Measurements from ENCODE around the gene HSPH1. TPM values are rescaled to one million over a fixed set of nuclear protein-coding genes. Genes with fewer than 3 reads are reported as not detected.
A peak's percentile ranks its signal among the peaks of the same experiment; 100 is the strongest.

HSPH1 gene
- total RNA-seq, 6 donors from 2014 or later = 32.5 to 93.1 (median 53.2) TPM

- 85 to 87% methylated on average over 3 of the region's 3 CpGs for WGBS, 2 donors
- no peak for DNase-seq
- H3K27ac ChIP-seq = no peak overlapping the region
- TF ChIP-seq POLR2A (IDR thresholded peaks at IDR 0.05) (no peak), POLR2AphosphoS5 (IDR thresholded peaks at IDR 0.05) (no peak), EP300 (IDR thresholded peaks at IDR 0.05) (no peak), CTCF (IDR thresholded peaks at IDR 0.05) (no peak)
- no peak overlapping the region for H3K4me3 ChIP-seq
- ATAC-seq (ENCODE audit: low FRiP score in 2 of 2) = no peak
- no peaks in the 10 kb centered on the region for H3K27me3 ChIP-seq
- H3K9me3 ChIP-seq = no peaks in the 10 kb centered on the region
- peaks cover 0 to 10% (median 4%) of the 10 kb centered on the region in 4 donors for H3K4me1 ChIP-seq
- peaks cover 21 to 86% (median 55%) of the 10 kb centered on the region in 4 donors for H3K36me3 ChIP-seq
Observed at GRCh38 chr13:31151837-31152236, 9.9 kb downstream of the HSPH1 start.

- peak; percentile 29 to 68 for ATAC-seq (ENCODE audit: low FRiP score in 2 of 2)
- no peak for DNase-seq
- Histone ChIP-seq H3K36me3 (peaks cover 26 to 98% (median 66%) of the 10 kb centered on the region in 4 donors), H3K27ac (no peak overlapping the region), H3K9me3 (no peaks in the 10 kb centered on the region), H3K27me3 (no peaks in the 10 kb centered on the region), H3K4me1 (peaks cover 0 to 10% (median 4%) of the 10 kb centered on the region in 4 donors), H3K4me3 (no peak overlapping the region)
- 77 to 85% methylated on average over 4 of the region's 4 CpGs for WGBS, 2 donors
- peak in 1 of 4 donors; percentile 66 for TF ChIP-seq EP300 (IDR thresholded peaks at IDR 0.05)
- no peak for TF ChIP-seq CTCF (IDR thresholded peaks at IDR 0.05)
- peak in 1 of 2 donors; percentile 17 for TF ChIP-seq POLR2AphosphoS5 (IDR thresholded peaks at IDR 0.05)
Observed at GRCh38 chr13:31150315-31150985, 11.3 kb downstream of the HSPH1 start.

- TF ChIP-seq POLR2A (IDR thresholded peaks at IDR 0.05) (no peak), POLR2AphosphoS5 (IDR thresholded peaks at IDR 0.05) (no peak), EP300 (IDR thresholded peaks at IDR 0.05) (no peak), CTCF (IDR thresholded peaks at IDR 0.05) (no peak)
- peaks cover 26 to 98% (median 69%) of the 10 kb centered on the region in 4 donors for H3K36me3 ChIP-seq
- H3K4me3 ChIP-seq = no peak overlapping the region
- ATAC-seq (ENCODE audit: low FRiP score in 2 of 2) (no peak), DNase-seq (no peak)
- WGBS, 2 donors = 74 to 85% methylated on average over 2 of the region's 2 CpGs
- H3K4me1 ChIP-seq = peaks cover 0 to 10% (median 4%) of the 10 kb centered on the region in 4 donors
- no peaks in the 10 kb centered on the region for H3K27me3 ChIP-seq
- H3K27ac ChIP-seq = no peak overlapping the region
- no peaks in the 10 kb centered on the region for H3K9me3 ChIP-seq
Observed at GRCh38 chr13:31149604-31150003, 12.1 kb downstream of the HSPH1 start.

- Histone ChIP-seq H3K4me1 (peaks cover 0 to 10% (median 2%) of the 10 kb centered on the region in 4 donors), H3K27me3 (no peaks in the 10 kb centered on the region), H3K4me3 (no peak overlapping the region), H3K27ac (no peak overlapping the region), H3K36me3 (peaks cover 22 to 98% (median 57%) of the 10 kb centered on the region in 4 donors), H3K9me3 (no peaks in the 10 kb centered on the region)
- no peak for DNase-seq
- ATAC-seq (ENCODE audit: low FRiP score in 2 of 2) = no peak
- no peak for TF ChIP-seq EP300 (IDR thresholded peaks at IDR 0.05)
- TF ChIP-seq POLR2AphosphoS5 (IDR thresholded peaks at IDR 0.05) = no peak
- TF ChIP-seq POLR2A (IDR thresholded peaks at IDR 0.05) = no peak
- no peak for TF ChIP-seq CTCF (IDR thresholded peaks at IDR 0.05)
- 96 to 99% methylated on average over 4 of the region's 4 CpGs for WGBS, 2 donors
Observed at GRCh38 chr13:31145417-31145816, 16.3 kb downstream of the HSPH1 start.

GRCh38 chr13:31138515-31138914 is 23.2 kb downstream of the HSPH1 start:
- TF ChIP-seq EP300 (IDR thresholded peaks at IDR 0.05) (no peak), POLR2AphosphoS5 (IDR thresholded peaks at IDR 0.05) (no peak), CTCF (IDR thresholded peaks at IDR 0.05) (no peak), POLR2A (IDR thresholded peaks at IDR 0.05) (no peak)
- no peak for DNase-seq
- 83 to 89% methylated on average over 3 of the region's 3 CpGs for WGBS, 2 donors
- H3K4me3 ChIP-seq = no peak overlapping the region
- peaks cover 24 to 81% (median 45%) of the 10 kb centered on the region in 4 donors for H3K36me3 ChIP-seq
- no peak overlapping the region for H3K27ac ChIP-seq
- H3K27me3 ChIP-seq = no peaks in the 10 kb centered on the region
- H3K9me3 ChIP-seq = no peaks in the 10 kb centered on the region
- H3K4me1 ChIP-seq = no peaks in the 10 kb centered on the region
- ATAC-seq (ENCODE audit: low FRiP score in 2 of 2) = no peak
